Panc1 (cell line): ENCODE data around the gene TMCO6.

ENCODE experiments used
- POLR2AphosphoS5 ChIP-seq: IDR thresholded peaks from 2 replicates; pipeline ENCODE4 v1.6.1; 2012; ENCODE audit warnings: mild to moderate bottlenecking, low read depth, low read length, moderate library complexity
- SIN3A ChIP-seq: IDR thresholded peaks from 2 replicates; pipeline ENCODE4 v1.6.1; 2012; ENCODE audit warnings: low read depth, mild to moderate bottlenecking, low read length, moderate library complexity, borderline replicate concordance; ENCODE audit not compliant: insufficient read depth
- TF ChIP-seq, protein P1 (sequence below): fragments of 450-650 bp; IDR thresholded peaks from 2 replicates; pipeline ENCODE4 v1.5.1; 2017; ENCODE audit warnings: mild to moderate bottlenecking

DNA sequence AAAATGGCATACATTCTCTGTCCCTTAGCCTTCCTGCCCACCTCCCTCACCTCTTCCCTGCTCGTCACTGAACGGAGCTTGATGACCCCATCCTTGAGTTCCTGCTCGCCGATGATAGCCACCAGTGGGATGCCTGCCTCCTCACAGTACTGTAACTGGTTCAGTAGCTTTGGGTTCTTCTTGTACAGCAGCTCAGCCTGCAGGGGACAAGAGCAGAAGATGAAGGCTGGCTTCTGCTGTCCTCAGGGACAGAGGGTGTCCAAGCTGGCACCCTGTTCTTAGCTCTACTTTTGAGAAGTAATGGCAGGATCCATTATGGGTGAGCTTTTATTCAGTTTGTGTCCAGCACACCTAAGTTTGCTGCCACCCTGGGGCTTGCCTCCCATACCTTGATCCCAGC lies 35.4 kb downstream of the TMCO6 start:
- TF ChIP-seq POLR2AphosphoS5: no peak
- TF ChIP-seq SIN3A: no peak
- TF ChIP-seq, protein P1, sequence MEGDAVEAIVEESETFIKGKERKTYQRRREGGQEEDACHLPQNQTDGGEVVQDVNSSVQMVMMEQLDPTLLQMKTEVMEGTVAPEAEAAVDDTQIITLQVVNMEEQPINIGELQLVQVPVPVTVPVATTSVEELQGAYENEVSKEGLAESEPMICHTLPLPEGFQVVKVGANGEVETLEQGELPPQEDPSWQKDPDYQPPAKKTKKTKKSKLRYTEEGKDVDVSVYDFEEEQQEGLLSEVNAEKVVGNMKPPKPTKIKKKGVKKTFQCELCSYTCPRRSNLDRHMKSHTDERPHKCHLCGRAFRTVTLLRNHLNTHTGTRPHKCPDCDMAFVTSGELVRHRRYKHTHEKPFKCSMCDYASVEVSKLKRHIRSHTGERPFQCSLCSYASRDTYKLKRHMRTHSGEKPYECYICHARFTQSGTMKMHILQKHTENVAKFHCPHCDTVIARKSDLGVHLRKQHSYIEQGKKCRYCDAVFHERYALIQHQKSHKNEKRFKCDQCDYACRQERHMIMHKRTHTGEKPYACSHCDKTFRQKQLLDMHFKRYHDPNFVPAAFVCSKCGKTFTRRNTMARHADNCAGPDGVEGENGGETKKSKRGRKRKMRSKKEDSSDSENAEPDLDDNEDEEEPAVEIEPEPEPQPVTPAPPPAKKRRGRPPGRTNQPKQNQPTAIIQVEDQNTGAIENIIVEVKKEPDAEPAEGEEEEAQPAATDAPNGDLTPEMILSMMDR: no peak
